ENCODE measurements around the gene ARHGDIG.

DNA sequence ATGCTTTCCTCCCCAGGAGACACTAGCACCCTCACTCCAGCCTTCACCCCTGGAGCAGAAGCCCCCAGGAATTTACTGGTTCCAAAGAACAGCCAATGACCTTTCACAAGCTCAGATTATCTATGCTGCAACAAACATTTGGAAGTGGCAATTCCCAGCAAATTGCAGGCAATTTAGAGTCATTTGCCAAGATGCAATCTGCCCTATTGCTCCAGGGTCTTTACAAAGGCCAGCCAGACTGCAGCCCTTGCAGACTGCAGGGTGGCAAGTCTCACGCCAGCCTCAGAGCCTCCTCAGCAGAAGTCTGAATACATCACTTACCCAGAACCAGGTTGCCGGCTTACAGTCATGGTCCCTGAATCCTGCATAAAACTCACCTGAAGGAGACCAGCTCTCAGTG is 50.4 kb downstream of the ARHGDIG start:
- TF ChIP-seq, protein P1, sequence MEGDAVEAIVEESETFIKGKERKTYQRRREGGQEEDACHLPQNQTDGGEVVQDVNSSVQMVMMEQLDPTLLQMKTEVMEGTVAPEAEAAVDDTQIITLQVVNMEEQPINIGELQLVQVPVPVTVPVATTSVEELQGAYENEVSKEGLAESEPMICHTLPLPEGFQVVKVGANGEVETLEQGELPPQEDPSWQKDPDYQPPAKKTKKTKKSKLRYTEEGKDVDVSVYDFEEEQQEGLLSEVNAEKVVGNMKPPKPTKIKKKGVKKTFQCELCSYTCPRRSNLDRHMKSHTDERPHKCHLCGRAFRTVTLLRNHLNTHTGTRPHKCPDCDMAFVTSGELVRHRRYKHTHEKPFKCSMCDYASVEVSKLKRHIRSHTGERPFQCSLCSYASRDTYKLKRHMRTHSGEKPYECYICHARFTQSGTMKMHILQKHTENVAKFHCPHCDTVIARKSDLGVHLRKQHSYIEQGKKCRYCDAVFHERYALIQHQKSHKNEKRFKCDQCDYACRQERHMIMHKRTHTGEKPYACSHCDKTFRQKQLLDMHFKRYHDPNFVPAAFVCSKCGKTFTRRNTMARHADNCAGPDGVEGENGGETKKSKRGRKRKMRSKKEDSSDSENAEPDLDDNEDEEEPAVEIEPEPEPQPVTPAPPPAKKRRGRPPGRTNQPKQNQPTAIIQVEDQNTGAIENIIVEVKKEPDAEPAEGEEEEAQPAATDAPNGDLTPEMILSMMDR (IDR thresholded peaks at IDR 0.05; ENCODE audit: low read depth, low read length): no peak
- no peak for TF ChIP-seq EZH2phosphoT487 (IDR thresholded peaks at IDR 0.05; ENCODE audit: low read depth)

Data from OCI-LY3 (cell line).